HL-60 (cell line): ENCODE measurements around the gene POU3F2.

ENCODE experiments used
- DNase-seq, 2 experiments: peaks; one replicate each; pipeline ENCODE4 v3.0.0-alpha.2; 2010 to 2020; ENCODE audit warnings: low read depth in 1 of 2, low spot score in 1 of 2
- H3K27ac ChIP-seq: fragments of 250-450 bp; sonication (Bioruptor Pico); replicated peaks from 2 replicates; pipeline ENCODE4 v1.5.1; 2020; ENCODE audit warnings: mild to moderate bottlenecking, moderate library complexity
- H3K27me3 ChIP-seq: fragments of 250-450 bp; sonication (Bioruptor Pico); 2 replicates; pipeline ENCODE4 v1.5.1; 2021; ENCODE audit warnings: mild to moderate bottlenecking, moderate library complexity; ENCODE audit not compliant: insufficient read depth, poor library complexity, severe bottlenecking
- H3K4me3 ChIP-seq: replicated peaks from 2 replicates; pipeline ENCODE4 v1.5.1; 2011; ENCODE audit warnings: mild to moderate bottlenecking, control low read depth, low read length; ENCODE audit not compliant: insufficient read depth
- CTCF ChIP-seq: IDR thresholded peaks from one replicate; pipeline ENCODE4 v1.5.1; 2011; ENCODE audit warnings: low read length, control low read depth, inconsistent platforms; ENCODE audit not compliant: insufficient read depth
- GABPA ChIP-seq: IDR thresholded peaks from 2 replicates; pipeline ENCODE4 v1.6.1; 2012; ENCODE audit warnings: low read depth
- POLR2AphosphoS5 ChIP-seq: IDR thresholded peaks from 2 replicates; pipeline ENCODE4 v1.6.1; 2012; ENCODE audit warnings: low read depth
- SPI1 ChIP-seq: IDR thresholded peaks from 2 replicates; pipeline ENCODE4 v1.6.1; 2012; ENCODE audit warnings: low read depth, mild to moderate bottlenecking, borderline replicate concordance
- TF ChIP-seq, protein P1 (sequence below): IDR thresholded peaks from 2 replicates; pipeline ENCODE4 v1.6.1; 2012; ENCODE audit warnings: low read depth; ENCODE audit not compliant: insufficient replicate concordance

The POU3F2 gene

GRCh38 chr6:98843271-98844243 lies 9.2 kb downstream of the POU3F2 start:
- no peak overlapping the region for H3K27ac ChIP-seq
- TF ChIP-seq POLR2AphosphoS5, result no peak
- TF ChIP-seq, protein P1, sequence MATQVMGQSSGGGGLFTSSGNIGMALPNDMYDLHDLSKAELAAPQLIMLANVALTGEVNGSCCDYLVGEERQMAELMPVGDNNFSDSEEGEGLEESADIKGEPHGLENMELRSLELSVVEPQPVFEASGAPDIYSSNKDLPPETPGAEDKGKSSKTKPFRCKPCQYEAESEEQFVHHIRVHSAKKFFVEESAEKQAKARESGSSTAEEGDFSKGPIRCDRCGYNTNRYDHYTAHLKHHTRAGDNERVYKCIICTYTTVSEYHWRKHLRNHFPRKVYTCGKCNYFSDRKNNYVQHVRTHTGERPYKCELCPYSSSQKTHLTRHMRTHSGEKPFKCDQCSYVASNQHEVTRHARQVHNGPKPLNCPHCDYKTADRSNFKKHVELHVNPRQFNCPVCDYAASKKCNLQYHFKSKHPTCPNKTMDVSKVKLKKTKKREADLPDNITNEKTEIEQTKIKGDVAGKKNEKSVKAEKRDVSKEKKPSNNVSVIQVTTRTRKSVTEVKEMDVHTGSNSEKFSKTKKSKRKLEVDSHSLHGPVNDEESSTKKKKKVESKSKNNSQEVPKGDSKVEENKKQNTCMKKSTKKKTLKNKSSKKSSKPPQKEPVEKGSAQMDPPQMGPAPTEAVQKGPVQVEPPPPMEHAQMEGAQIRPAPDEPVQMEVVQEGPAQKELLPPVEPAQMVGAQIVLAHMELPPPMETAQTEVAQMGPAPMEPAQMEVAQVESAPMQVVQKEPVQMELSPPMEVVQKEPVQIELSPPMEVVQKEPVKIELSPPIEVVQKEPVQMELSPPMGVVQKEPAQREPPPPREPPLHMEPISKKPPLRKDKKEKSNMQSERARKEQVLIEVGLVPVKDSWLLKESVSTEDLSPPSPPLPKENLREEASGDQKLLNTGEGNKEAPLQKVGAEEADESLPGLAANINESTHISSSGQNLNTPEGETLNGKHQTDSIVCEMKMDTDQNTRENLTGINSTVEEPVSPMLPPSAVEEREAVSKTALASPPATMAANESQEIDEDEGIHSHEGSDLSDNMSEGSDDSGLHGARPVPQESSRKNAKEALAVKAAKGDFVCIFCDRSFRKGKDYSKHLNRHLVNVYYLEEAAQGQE, result no peak
- no peak for DNase-seq
- H3K4me3 ChIP-seq, result no peak overlapping the region
- peaks cover 77% of the 10 kb centered on the region for H3K27me3 ChIP-seq

DNA sequence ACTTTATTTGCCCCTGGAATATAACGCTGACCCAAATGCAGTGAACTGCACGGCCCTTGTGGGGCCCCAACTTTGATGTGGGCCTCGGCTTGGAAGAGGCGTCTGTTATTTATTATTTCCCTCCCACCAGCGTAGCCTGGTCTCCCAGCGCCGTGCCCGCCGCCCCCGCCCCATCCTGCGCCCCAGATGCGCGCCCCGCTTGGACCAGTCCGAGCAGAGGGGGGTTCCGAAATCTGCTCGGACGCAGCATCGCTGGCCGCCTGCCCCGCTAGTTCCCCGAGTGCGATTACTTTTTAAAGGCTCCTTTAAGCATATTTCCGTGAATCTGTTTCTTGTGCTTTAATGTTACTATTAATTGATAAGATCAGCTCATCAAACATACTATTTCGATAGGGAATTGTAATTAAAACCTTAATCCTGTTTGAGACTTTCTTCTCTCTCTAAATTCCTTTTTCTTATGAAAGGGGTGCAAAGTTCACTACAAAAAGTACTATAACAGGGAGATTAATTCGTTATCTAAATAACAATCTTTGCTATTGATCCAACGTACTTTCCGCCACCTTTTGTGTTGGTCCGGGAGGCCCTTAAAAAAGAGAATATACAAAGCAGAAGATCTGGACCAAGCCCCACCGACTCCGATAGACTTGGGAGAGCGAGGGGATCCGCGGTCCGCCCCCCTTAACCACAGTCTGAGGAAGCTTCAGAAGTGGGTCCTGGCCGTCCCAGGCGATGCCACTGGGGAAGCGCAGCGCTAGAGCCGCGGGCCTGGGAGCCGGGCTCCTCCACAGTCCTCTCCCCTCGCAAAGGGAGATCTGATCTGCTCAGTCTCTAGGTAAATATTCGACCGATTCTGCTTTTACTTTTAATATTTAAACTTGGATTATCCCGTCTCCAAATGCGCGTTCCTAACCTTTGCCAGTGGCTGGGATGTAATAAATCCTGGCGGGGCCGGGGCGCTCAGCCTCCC lies 10.2 kb downstream of the POU3F2 start:
- no peak for TF ChIP-seq POLR2AphosphoS5
- no peak for TF ChIP-seq CTCF
- no peak for DNase-seq
- no peak overlapping the region for H3K27ac ChIP-seq
- H3K27me3 ChIP-seq, result peaks cover 70% of the 10 kb centered on the region
- no peak overlapping the region for H3K4me3 ChIP-seq

DNA sequence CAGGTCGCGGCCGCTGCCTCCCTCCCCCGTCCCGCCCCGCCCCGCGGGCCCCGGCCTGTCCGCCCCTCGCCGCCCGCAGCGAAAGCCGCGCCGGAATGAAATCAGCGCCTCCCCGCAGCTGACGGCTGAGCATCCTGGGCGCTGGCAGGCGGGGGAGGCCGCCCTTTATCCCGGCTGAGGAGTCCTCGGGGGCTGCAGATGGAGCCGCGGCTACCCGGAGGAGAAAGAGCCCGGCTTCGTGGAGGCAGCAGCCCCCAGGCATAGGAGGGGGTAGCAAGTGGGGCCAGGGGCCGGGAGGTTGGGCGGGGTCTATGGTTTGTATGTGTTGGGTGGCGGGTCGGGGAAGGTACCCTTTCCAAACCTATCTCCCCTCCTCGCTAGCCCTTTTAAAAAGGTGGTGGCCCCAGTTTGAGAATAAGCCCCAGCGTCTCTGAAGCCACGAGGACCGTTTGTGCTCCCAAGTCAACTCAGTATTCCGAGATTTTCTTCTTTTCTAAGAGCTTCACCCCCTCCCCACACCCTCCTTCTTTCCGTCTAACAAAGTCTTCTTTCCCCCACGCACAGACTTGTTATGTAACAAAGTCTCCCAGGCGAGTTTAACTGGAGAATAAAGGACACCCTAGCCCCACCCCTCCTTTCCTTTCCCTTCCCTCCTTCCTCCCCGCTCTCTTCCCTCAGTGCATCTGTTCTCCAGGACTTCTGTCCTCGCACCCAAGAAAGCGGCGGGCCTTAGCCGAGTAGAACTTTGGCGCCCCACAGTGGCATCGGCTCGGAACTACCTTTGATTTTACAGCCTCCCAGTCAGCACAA lies 11.0 kb downstream of the POU3F2 start:
- peak; percentile 35 to 62 for DNase-seq
- TF ChIP-seq GABPA (no peak), POLR2AphosphoS5 (no peak), SPI1 (no peak), CTCF (peak; percentile 54)
- TF ChIP-seq, protein P1, result no peak
- H3K4me3 ChIP-seq, result no peak overlapping the region

DNA sequence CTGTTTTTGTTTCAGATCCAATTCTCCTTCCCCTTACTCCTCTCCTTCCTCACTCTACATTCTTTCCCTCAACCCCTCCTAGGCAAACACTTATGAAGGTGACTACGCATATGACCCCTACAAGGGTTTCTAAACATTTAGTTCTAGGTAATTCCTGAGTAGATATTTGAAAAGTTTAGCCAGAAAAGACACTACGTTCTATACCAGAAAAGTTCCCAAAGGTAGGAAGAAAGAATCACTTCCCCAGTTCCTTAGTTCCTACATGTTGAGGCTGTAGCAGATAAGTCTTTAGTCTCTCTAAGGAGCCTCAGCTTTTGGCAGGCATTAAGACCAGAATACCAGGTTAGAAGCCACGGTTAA lies 11.6 kb downstream of the POU3F2 start:
- no peak overlapping the region for H3K27ac ChIP-seq

More for the DNA sequence above, 11.0 kb downstream of the POU3F2 start:
- Histone ChIP-seq H3K27me3 (peaks cover 63% of the 10 kb centered on the region), H3K27ac (no peak overlapping the region)

More for the DNA sequence above, 11.6 kb downstream of the POU3F2 start:
- TF ChIP-seq GABPA (no peak), SPI1 (no peak), CTCF (no peak), POLR2AphosphoS5 (no peak)
- TF ChIP-seq, protein P1, result no peak
- Histone ChIP-seq H3K4me3 (no peak overlapping the region), H3K27me3 (peaks cover 59% of the 10 kb centered on the region)
- no peak for DNase-seq
